Astrocyte (in vitro differentiated cells and primary cell): ENCODE measurements around the gene GALT.

Experiments
- CTCF ChIP-seq: IDR thresholded peaks from 2 replicates; pipeline ENCODE4 v1.5.1; 2011; ENCODE audit warnings: low read depth, mild to moderate bottlenecking, inconsistent platforms, low read length, moderate library complexity; ENCODE audit not compliant: insufficient read depth
- EZH2 ChIP-seq: IDR thresholded peaks from 2 replicates; pipeline ENCODE4 v1.6.1; 2012; ENCODE audit warnings: mild to moderate bottlenecking, low read length, inconsistent platforms; ENCODE audit not compliant: insufficient read depth

GRCh38 chr9:34675048-34675714, 28.7 kb downstream of the GALT start:
- TF ChIP-seq CTCF (peak; percentile 72), EZH2 (no peak)
